Body of pancreas (tissue), 4 donors: ENCODE data around the gene BBOF1. TPM values are rescaled to one million over a fixed set of nuclear protein-coding genes. Genes with fewer than 3 reads are reported as not detected.
"Not testable (repeated sequence)": the region's sequence is repeated elsewhere in the genome, so short reads cannot be mapped to it uniquely, and the experiment has no call there.

Experiments
- ATAC-seq: fragments of 150-250 bp; one replicate; pipeline ENCODE4 v1.9.1; 2016
- DNase-seq, 4 donors: peaks; one replicate each; pipeline ENCODE4 v3.0.0-alpha.2; 2019
- H3K27ac ChIP-seq, 4 donors: fragments of 200-600 bp; sonication (generic); 1 replicate in 3 of 4; 2 replicates in 1 of 4; pipeline versions ENCODE4 v1.5.1 to v1.6.1; 2016 to 2019; ENCODE audit warnings: mild to moderate bottlenecking in 1 of 4, mixed read lengths in 1 of 4, moderate library complexity in 1 of 4
- H3K27me3 ChIP-seq, 2 donors: fragments of 200-600 bp; sonication (generic); one replicate each; pipeline ENCODE4 v1.6.0; 2016; ENCODE audit warnings: mild to moderate bottlenecking in 1 of 2
- H3K36me3 ChIP-seq, 2 donors: fragments of 200-600 bp; sonication (generic); replicated peaks in 1 of 2; 2 replicates each; pipeline ENCODE4 v1.5.1; 2016; ENCODE audit warnings: low read depth in 2 of 2; ENCODE audit not compliant: insufficient read depth in 1 of 2
- H3K4me1 ChIP-seq: fragments of 200-600 bp; sonication (generic); one replicate; pipeline ENCODE4 v1.6.0; 2016
- H3K4me3 ChIP-seq, 2 donors: fragments of 200-600 bp; sonication (generic); 1 replicate in 1 of 2; 2 replicates in 1 of 2; pipeline ENCODE4 v1.5.1; 2016 to 2019
- H3K9me3 ChIP-seq, 3 donors: fragments of 200-600 bp; sonication (generic); 1 replicate in 2 of 3; 2 replicates in 1 of 3; pipeline ENCODE4 v1.5.1; 2016
- CTCF ChIP-seq, 7 experiments: fragments of 450-650 bp in 4 of 7; fragments of 200-600 bp in 3 of 7; sonication (generic) in 3 of 7; IDR thresholded peaks; one replicate each; pipeline ENCODE4 v1.5.1; 2016 to 2019; ENCODE audit warnings: antibody characterized with exemption in 7 of 7
- WGBS, 2 donors: methylation state at CpG; one replicate each; pipeline ENCODE4 v1.1.5; 2017; 5-methylcytosine and 5-hydroxymethylcytosine counted together
- intact Hi-C: fragments of 100-400 bp; cut with DNase I; formaldehyde crosslinking; loops from one replicate; pipeline ENCODE4 v1.15.1; 2023
- small RNA-seq: library from RNA; depleted of rRNA; stranded (forward); fragments of <200 nt; gene quantifications from one replicate; pipeline ENCODE3, GENCODE V24; 2016
- total RNA-seq, 2 donors: library from RNA; depleted of rRNA; stranded (reverse); fragments of >200 nt; gene quantifications; one replicate each; pipeline ENCODE4 v1.1.0, GENCODE V29; 2016

BBOF1 gene
- total RNA-seq, 2 donors from 2014 or later = 1.6 to 2.9 TPM

- DNase-seq = not testable (repeated sequence)
These were observed 92.5 kb downstream of the BBOF1 start for GRCh38 chr14:74111395-74112216.

More at GRCh38 chr14:74111395-74112216, 92.5 kb downstream of the BBOF1 start:
- H3K36me3 ChIP-seq, ATAC-seq, H3K9me3 ChIP-seq, H3K27ac ChIP-seq, H3K4me3 ChIP-seq, H3K4me1 ChIP-seq, H3K27me3 ChIP-seq: not testable (repeated sequence)
- WGBS, 2 donors = 83 to 93% methylated on average over 13 of the region's 13 CpGs
- intact Hi-C loops = loop anchor here (5.0 kb wide), 1 partner anchor 141 kb away; no protein-coding TSS in a partner anchor
- TF ChIP-seq CTCF (IDR thresholded peaks at IDR 0.05) = peak in 6 of 7 experiments; percentile 43 to 69 (median 65)

Small RNA genes lying within 50 kb of the gene (small RNA-seq; reads per million reads assigned to genes)
- gene AC005480.2 = not detected

Other genes with a start within 250 kb of the BBOF1 start
- 1 to 10 TPM in 1 of 2 donors, under 1 TPM in 1; 0.99 to 8.6 TPM for gene PTGR2, start 167.5 kb upstream of the BBOF1 start, total RNA-seq
- 10 to 100 TPM; 18.8 to 25.9 TPM for gene ZNF410, start 132.5 kb upstream of the BBOF1 start, total RNA-seq
- 1 to 10 TPM; 1.0 to 1.6 TPM for gene FAM161B, start 69.3 kb upstream of the BBOF1 start, total RNA-seq
- 10 to 100 TPM in 1 of 2 donors, 1 to 10 TPM in 1; 9.6 to 29.3 TPM for gene COQ6, start 69.0 kb upstream of the BBOF1 start, total RNA-seq
- gene ENTPD5, start 61 bp upstream of the BBOF1 start, total RNA-seq = 10 to 100 TPM in 1 of 2 donors, 1 to 10 TPM in 1; 4.4 to 15.5 TPM
- 10 to 100 TPM; 17.1 to 20.1 TPM for gene ALDH6A1, start 65.1 kb downstream of the BBOF1 start, total RNA-seq
- gene LIN52, start 65.6 kb downstream of the BBOF1 start, total RNA-seq = 1 to 10 TPM; 3.9 to 4.6 TPM
- not detected for gene VSX2, start 220.1 kb downstream of the BBOF1 start, total RNA-seq